ENCODE measurements around the gene RYR3. TPM values are rescaled to one million over a fixed set of nuclear protein-coding genes. Genes with fewer than 3 reads are reported as not detected.

Gene RYR3
- total RNA-seq, 1 experiment from 2014 or later: not detected

- TF ChIP-seq EZH2 (IDR thresholded peaks at IDR 0.05; ENCODE audit: low read length, unreplicated experiment) (no peak), EZH2phosphoT487 (IDR thresholded peaks at IDR 0.05; ENCODE audit: borderline replicate concordance, low read length) (no peak), CTCF (conservative IDR thresholded peaks at IDR 0.05; ENCODE audit: low read depth, low read length) (no peak)
- no TSS peak for BruUV-seq (replicated peaks)
- H3K9me2 ChIP-seq (replicated peaks; ENCODE audit: low read length): no peaks in the 10 kb centered on the region
- DNase-seq: no peak
- no peaks in the 10 kb centered on the region for H3F3A ChIP-seq (ENCODE audit: low read length, unreplicated experiment)
- no peak overlapping the region for H2AFZ ChIP-seq (ENCODE audit: low read length)
- H3K36me3 ChIP-seq (ENCODE audit: low read depth, low read length): no peaks in the 10 kb centered on the region
- no peak for ATAC-seq
- no peaks in the 10 kb centered on the region for H3K79me2 ChIP-seq (ENCODE audit: low read length)
- no peak overlapping the region for H3K4me3 ChIP-seq (ENCODE audit: low read length)
- H3K27me3 ChIP-seq (ENCODE audit: low read length): peaks cover 85% of the 10 kb centered on the region
- H3K4me1 ChIP-seq (ENCODE audit: insufficient read depth, low read length): no peaks in the 10 kb centered on the region
- intact Hi-C loops (cut with micrococcal nuclease): no loop called here
- no peaks in the 10 kb centered on the region for H4K20me1 ChIP-seq (ENCODE audit: low read length)
- H3K9ac ChIP-seq (ENCODE audit: low read length): no peak overlapping the region
- ChIA-PET POLR2A (ENCODE audit: unreplicated experiment) (no interaction called here), CTCF (no interaction called here)
- H3K4me2 ChIP-seq (ENCODE audit: low read length): no peak overlapping the region
- no peaks in the 10 kb centered on the region for H3K9me3 ChIP-seq (ENCODE audit: low read length)
- H3K27ac ChIP-seq (ENCODE audit: low read length): no peak overlapping the region
Observed at GRCh38 chr15:33304924-33305323, 5.8 kb upstream of the RYR3 start.

DNA sequence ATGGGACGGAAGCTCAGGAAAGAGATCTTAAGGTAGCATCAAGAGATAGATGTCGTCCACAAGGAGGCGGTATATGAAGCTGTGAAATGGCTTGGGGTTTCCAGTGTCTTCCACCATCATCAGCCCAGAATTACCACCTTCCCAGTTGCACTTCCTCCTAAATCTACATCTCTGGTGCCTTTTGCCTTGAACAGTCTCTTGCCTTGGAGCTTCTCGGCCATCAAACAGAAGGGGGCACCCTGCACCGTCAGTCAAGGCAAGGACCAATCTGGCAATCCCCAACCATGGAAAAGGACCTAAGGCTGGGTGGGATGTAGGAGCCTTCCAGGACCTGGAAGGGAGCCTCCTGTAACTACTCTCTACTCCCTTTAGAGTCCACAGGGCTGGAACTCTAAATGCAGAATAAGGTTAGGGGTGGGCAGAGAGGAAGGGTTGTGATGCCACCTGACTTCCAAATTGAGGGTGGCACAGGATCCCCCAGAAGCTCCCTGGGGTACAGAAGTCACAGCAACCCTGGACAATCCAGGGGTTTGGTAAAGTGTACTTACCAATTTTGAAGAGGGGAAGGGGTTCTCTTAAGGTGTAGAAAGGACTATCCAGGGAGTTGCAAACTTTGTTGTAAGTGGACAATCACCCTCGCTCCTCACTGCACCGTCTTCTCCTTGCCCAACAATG is 1.0 kb upstream of the RYR3 start:
- Histone ChIP-seq H3F3A (ENCODE audit: low read length, unreplicated experiment) (no peaks in the 10 kb centered on the region), H3K4me3 (ENCODE audit: low read length) (no peak overlapping the region), H3K27ac (ENCODE audit: low read length) (no peak overlapping the region), H3K27me3 (ENCODE audit: low read length) (peaks cover 91% of the 10 kb centered on the region), H4K20me1 (ENCODE audit: low read length) (no peaks in the 10 kb centered on the region), H3K4me2 (ENCODE audit: low read length) (no peak overlapping the region), H3K9me2 (replicated peaks; ENCODE audit: low read length) (no peaks in the 10 kb centered on the region), H2AFZ (ENCODE audit: low read length) (no peak overlapping the region), H3K9me3 (ENCODE audit: low read length) (no peaks in the 10 kb centered on the region), H3K79me2 (ENCODE audit: low read length) (no peaks in the 10 kb centered on the region), H3K36me3 (ENCODE audit: low read depth, low read length) (no peaks in the 10 kb centered on the region), H3K9ac (ENCODE audit: low read length) (no peak overlapping the region), H3K4me1 (ENCODE audit: insufficient read depth, low read length) (no peaks in the 10 kb centered on the region)
- BruUV-seq (replicated peaks): no TSS peak
- POLR2A ChIA-PET (ENCODE audit: unreplicated experiment): no interaction called here
- peak; percentile 49; the same call in 1 of the 2 replicates for TF ChIP-seq CTCF (conservative IDR thresholded peaks at IDR 0.05; ENCODE audit: low read depth, low read length)
- no peak for TF ChIP-seq EZH2 (IDR thresholded peaks at IDR 0.05; ENCODE audit: low read length, unreplicated experiment)
- intact Hi-C loops (cut with micrococcal nuclease): loop anchor here (10.0 kb wide), 1 partner anchor 75 kb away; no protein-coding TSS in a partner anchor
- CTCF ChIA-PET: no interaction called here
- DNase-seq (peak; percentile 11), ATAC-seq (no peak)

DNA sequence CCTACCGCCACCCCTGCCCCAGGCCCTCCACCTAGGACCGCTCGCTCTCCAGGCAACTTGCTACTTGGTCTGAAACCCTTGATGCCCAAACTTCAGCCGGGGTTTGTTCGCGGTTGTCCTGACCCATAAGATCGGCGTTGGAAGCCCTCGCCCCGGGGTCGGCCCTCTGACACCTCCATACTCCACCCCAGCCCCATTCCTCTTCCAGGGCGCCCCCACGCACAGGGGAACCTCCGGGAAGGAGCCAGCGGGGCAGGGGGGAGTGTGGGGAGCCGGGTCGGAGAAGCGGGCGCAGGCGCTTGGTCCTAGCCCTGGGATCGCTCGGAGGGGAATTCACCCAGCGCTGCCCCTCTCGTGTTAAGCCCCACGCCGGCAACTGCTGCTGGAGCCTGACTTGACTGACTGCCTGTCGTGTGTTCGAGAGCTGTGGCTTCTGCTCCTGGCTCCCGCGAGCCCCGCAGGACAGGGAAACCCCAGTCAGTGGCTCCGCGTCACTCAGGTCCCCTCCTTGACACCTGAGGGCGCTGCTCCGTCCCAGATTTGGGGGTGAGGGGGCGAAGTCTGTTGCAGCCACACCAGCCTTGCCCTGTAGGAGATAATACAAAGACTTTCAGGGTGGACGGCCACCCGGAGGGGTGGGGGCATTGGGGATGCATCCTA is 675 bp downstream of the RYR3 start:
- ATAC-seq (no peak), DNase-seq (no peak)
- H3K9ac ChIP-seq (ENCODE audit: low read length): no peak overlapping the region
- no peak overlapping the region for H3K4me2 ChIP-seq (ENCODE audit: low read length)
- no peaks in the 10 kb centered on the region for H3K9me2 ChIP-seq (replicated peaks; ENCODE audit: low read length)
- H3K27me3 ChIP-seq (ENCODE audit: low read length): peaks cover 92% of the 10 kb centered on the region
- H3K9me3 ChIP-seq (ENCODE audit: low read length): no peaks in the 10 kb centered on the region
- CTCF ChIA-PET: no interaction called here
- POLR2A ChIA-PET (ENCODE audit: unreplicated experiment): no interaction called here
- H3K4me1 ChIP-seq (ENCODE audit: insufficient read depth, low read length): no peaks in the 10 kb centered on the region
- intact Hi-C loops (cut with micrococcal nuclease): loop anchor here (10.0 kb wide), 1 partner anchor 73 kb away; no protein-coding TSS in a partner anchor
- H3K36me3 ChIP-seq (ENCODE audit: low read depth, low read length): no peaks in the 10 kb centered on the region
- no peak overlapping the region for H3K27ac ChIP-seq (ENCODE audit: low read length)
- no peaks in the 10 kb centered on the region for H3F3A ChIP-seq (ENCODE audit: low read length, unreplicated experiment)
- H4K20me1 ChIP-seq (ENCODE audit: low read length): no peaks in the 10 kb centered on the region
- no peak for TF ChIP-seq CTCF (conservative IDR thresholded peaks at IDR 0.05; ENCODE audit: low read depth, low read length)
- peak; percentile 20; the same call in 1 of the 2 replicates for TF ChIP-seq EZH2phosphoT487 (IDR thresholded peaks at IDR 0.05; ENCODE audit: borderline replicate concordance, low read length)
- no peak for TF ChIP-seq EZH2 (IDR thresholded peaks at IDR 0.05; ENCODE audit: low read length, unreplicated experiment)
- no peak overlapping the region for H2AFZ ChIP-seq (ENCODE audit: low read length)
- H3K4me3 ChIP-seq (ENCODE audit: low read length): no peak overlapping the region
- H3K79me2 ChIP-seq (ENCODE audit: low read length): no peaks in the 10 kb centered on the region
- BruUV-seq (replicated peaks): no TSS peak
